ENCODE data around the gene PDLIM7.

- no peak for TF ChIP-seq CTCF (IDR thresholded peaks at IDR 0.05)
- no peak for TF ChIP-seq POLR2A (IDR thresholded peaks at IDR 0.05)
These were observed 28.8 kb upstream of the PDLIM7 start for GRCh38 chr5:177526191-177526590.

All from vagina (tissue), 2 donors.